Esophagus (tissue), 2 donors: Measurements from ENCODE around the gene SPATA31E1. TPM values are rescaled to one million over a fixed set of nuclear protein-coding genes. Genes with fewer than 3 reads are reported as not detected.
"Not testable (repeated sequence)": the region's sequence is repeated elsewhere in the genome, so short reads cannot be mapped to it uniquely, and the experiment has no call there.

ENCODE experiments used
- H3K27ac ChIP-seq, 2 donors: one replicate each; pipeline ENCODE4 v1.5.1; 2013; ENCODE audit warnings: low read depth in 2 of 2, mild to moderate bottlenecking in 2 of 2, inconsistent platforms in 1 of 2, low read length in 1 of 2, moderate library complexity in 1 of 2
- H3K27me3 ChIP-seq, 2 donors: one replicate each; pipeline ENCODE4 v1.6.1; 2013; ENCODE audit warnings: low read length in 2 of 2, control low read depth in 1 of 2, mild to moderate bottlenecking in 1 of 2; ENCODE audit not compliant: insufficient read depth in 2 of 2, control insufficient read depth in 1 of 2
- H3K36me3 ChIP-seq, 2 donors: one replicate each; pipeline ENCODE4 v1.6.1; 2013; ENCODE audit warnings: low read length in 1 of 2; ENCODE audit not compliant: control insufficient read depth in 2 of 2, insufficient read depth in 2 of 2
- H3K4me1 ChIP-seq, 2 donors: one replicate each; pipeline ENCODE4 v1.6.1; 2013; ENCODE audit warnings: low read length in 1 of 2; ENCODE audit not compliant: control insufficient read depth in 2 of 2, insufficient read depth in 2 of 2
- H3K4me3 ChIP-seq, 2 donors: one replicate each; pipeline ENCODE4 v1.5.1; 2013; ENCODE audit warnings: low read length in 2 of 2, mild to moderate bottlenecking in 2 of 2, low read depth in 1 of 2, moderate library complexity in 1 of 2
- H3K9me3 ChIP-seq, 2 donors: one replicate each; pipeline ENCODE4 v1.6.1; 2013; ENCODE audit warnings: mild to moderate bottlenecking in 2 of 2, low read depth in 1 of 2, low read length in 1 of 2, moderate library complexity in 1 of 2; ENCODE audit not compliant: control insufficient read depth in 2 of 2, insufficient read depth in 1 of 2
- WGBS, 2 donors: extraction: QIAGEN DNeasy Blood & Tissue Kit; methylation state at CpG; one replicate each; pipeline ENCODE4 v1.1.7; 2013; 5-methylcytosine and 5-hydroxymethylcytosine counted together
- polyA plus RNA-seq, 2 donors: library from polyadenylated mRNA; stranded (reverse); fragments of 200-250 nt; gene quantifications; one replicate each; pipeline ENCODE4 v1.2.3, GENCODE V29; 2013
- donor health status: healthy with polysubstance abuse.
- donor health status: Bipolar disorder and iron deficiency.

Gene SPATA31E1
- polyA plus RNA-seq = not detected

DNA sequence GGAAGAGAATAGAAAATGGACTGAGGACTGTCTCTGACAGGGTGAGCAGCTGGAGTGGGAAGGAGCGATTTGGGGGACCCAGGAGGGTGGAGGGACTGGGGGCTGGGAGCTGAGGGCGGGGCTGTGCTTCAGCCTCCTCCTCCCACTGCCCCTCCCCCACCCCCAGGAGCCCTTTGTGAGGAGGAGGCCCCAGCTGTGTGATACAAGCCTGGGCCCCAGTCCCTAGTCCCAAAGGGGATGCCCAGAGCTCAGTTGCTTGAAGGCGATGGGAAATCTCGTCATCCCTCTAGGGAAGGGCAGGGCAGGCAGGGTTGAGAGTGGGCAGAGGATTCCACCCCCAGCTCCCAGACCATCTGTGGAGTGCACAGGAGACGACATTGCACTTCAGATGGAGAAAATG lies at the start of gene SPATA31E1:
SPATA31E1 (plus strand) TSS at position 251 of the 400 bp plus-strand sequence; CDS start at position 266, 15 bp downstream.
- Histone ChIP-seq H3K27ac (no peak within 1 kb of the TSS), H3K4me3 (no peak within 1 kb of the TSS)

DNA sequence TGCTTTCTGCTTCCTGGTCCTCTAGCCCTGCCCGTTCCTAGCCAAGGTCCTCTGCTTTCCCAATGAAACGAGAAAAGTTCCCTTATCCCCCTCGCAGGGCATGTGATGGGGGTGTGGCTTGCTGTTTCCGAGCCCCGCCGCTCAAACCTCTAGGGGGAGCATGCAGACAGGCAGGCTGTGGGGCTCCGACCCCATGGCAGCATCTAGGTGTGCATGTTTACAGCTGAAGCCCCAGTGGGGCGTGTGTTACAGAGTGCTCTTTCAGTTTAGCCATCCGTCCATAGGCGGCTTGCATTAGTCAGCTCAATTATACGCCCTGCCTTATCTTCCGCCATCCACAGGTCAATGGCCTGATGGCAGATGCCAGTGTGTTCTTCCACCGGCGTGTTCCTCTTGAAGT lies 48.3 kb upstream of the SPATA31E1 start:
- H3K4me1 ChIP-seq = no peaks in the 10 kb centered on the region
- no peaks in the 10 kb centered on the region for H3K27me3 ChIP-seq
- WGBS, 2 donors = 55 to 65% methylated on average over 14 of the region's 14 CpGs
- H3K27ac ChIP-seq = no peak overlapping the region
- H3K4me3 ChIP-seq = no peak overlapping the region
- no peaks in the 10 kb centered on the region for H3K36me3 ChIP-seq
- no peaks in the 10 kb centered on the region for H3K9me3 ChIP-seq

More for the DNA sequence above, at the start of gene SPATA31E1:
- Histone ChIP-seq H3K36me3 (no peaks in the 10 kb centered on the region), H3K4me1 (no peaks in the 10 kb centered on the region), H3K9me3 (no peaks in the 10 kb centered on the region), H3K27me3 (no peaks in the 10 kb centered on the region)
- WGBS, 2 donors = 64 to 70% methylated on average over 5 of the region's 5 CpGs

DNA sequence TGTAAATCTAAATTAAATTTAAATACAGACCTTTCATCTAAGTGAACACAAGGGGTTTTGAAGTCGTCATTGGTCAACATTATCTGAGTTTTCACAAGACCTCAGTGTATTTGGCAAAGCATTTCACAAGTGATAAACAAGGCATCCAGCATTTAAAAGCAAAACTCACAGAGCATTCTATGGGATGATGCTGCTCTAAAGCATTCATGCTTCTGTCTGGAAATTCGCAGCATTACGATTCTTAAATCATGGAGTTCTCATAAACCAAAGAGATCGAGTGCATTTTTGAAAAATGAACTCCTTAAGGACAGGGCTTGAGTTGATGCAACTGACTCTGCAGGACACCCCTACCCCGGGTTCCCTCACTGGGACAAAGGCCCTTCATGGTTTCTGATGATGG lies 46.1 kb upstream of the SPATA31E1 start:
- H3K36me3 ChIP-seq = no peaks in the 10 kb centered on the region
- H3K4me1 ChIP-seq = no peaks in the 10 kb centered on the region
- no peaks in the 10 kb centered on the region for H3K9me3 ChIP-seq
- no peak overlapping the region for H3K27ac ChIP-seq
- 87 to 88% methylated on average over 5 of the region's 5 CpGs for WGBS, 2 donors
- H3K4me3 ChIP-seq = no peak overlapping the region
- no peaks in the 10 kb centered on the region for H3K27me3 ChIP-seq

DNA sequence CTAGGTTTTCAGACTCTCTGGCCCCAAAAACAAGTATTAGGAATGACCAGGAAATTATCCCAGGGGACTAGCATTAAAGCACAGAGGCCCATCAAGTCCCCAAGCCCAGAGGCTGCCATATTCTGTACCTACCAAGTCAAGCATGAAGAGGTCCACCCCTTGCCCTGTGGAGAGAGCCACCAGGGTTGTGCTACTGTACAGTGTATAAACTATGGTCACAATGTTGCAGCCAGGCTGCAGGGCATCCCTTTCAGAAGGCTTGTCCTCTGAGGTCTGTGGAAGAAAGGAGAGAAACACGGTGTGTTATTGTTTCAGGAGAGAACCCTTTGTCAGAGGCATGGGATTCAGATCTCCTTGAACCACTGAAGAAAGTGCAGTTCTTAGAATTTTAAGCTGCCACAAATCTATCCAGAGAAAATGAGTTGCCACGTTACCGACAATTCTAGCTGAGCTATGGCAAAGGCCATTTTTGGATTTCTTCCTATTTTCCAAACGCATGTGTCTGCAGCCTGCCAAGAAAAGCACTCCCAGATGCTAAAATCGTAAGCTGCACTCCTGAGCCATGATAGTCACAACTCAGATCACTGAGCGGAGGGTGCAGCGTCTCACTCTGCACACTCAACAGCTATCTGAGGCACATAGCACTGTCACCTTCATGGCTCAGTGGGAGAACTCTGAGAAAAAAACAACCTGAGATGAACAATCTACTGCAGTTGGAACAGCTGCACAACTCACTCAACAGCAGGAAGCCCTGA lies 45.5 kb upstream of the SPATA31E1 start:
- no peaks in the 10 kb centered on the region for H3K9me3 ChIP-seq
- WGBS, 2 donors = 58 to 62% methylated on average over 7 of the region's 7 CpGs

DNA sequence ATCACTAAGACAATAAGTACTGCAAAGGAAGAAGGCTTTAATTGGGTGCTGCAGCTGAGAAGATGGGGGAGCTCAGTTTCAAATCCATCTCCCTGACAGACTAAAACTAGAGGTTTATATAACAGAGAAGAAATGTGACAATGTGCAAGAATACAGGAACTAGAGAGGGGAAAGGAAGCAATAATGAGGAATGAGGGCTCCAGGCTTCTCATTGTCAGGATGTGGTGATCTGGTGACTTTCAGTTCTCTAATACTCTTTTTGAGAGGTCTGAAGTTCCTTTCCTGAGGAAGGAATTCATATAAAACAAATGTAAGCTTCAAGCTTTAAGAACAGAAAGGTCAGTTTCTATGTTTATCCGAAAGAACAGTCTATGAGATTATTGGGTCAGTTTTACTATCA lies 42.5 kb upstream of the SPATA31E1 start:
- H3K27me3 ChIP-seq = no peaks in the 10 kb centered on the region
- WGBS, 2 donors = 71 to 84% methylated on average over 1 of the region's 1 CpG
- H3K4me3 ChIP-seq = no peak overlapping the region
- no peaks in the 10 kb centered on the region for H3K9me3 ChIP-seq
- no peaks in the 10 kb centered on the region for H3K36me3 ChIP-seq
- H3K4me1 ChIP-seq = no peaks in the 10 kb centered on the region
- no peak overlapping the region for H3K27ac ChIP-seq

More for the DNA sequence above, 45.5 kb upstream of the SPATA31E1 start:
- H3K27me3 ChIP-seq = no peaks in the 10 kb centered on the region
- no peak overlapping the region for H3K27ac ChIP-seq
- H3K36me3 ChIP-seq = no peaks in the 10 kb centered on the region
- no peak overlapping the region for H3K4me3 ChIP-seq
- no peaks in the 10 kb centered on the region for H3K4me1 ChIP-seq

DNA sequence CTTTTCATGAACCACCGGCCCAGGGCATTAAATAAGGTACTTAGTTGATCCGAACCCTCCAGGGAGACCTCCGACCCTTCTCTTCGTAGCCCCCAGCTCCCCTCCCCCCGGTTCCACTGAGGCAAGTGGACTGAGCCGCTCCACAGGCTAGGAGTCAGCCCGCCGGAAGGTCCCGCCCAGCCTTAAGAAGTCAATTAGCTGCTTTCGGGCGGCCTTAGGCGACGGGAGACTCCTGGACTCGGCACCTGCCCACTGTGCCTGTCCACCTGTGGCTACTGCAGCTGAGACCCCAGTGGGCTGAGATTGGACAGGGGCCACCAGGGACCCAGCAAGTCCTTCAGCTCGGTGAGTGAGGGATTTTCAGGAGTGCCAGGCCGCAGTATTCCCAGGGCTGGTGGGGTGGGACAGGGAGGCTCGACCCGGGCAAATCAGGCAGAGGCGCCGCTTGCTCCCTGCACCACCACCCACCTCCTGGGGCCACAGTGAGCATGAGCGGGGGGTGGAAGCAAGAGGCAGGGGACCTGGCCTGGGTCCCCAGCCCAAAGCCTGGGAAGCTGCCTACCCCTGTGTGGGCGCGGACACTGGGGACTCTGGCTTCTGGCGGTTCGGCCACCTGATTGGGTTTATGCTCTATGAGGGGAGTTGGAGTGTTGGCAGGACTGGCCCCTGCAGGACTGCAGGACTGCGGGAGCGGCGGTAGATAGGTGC lies 39.6 kb upstream of the SPATA31E1 start:
- Histone ChIP-seq H3K4me1 (no peaks in the 10 kb centered on the region), H3K27me3 (no peaks in the 10 kb centered on the region), H3K36me3 (no peaks in the 10 kb centered on the region), H3K9me3 (no peaks in the 10 kb centered on the region), H3K4me3 (no peak overlapping the region), H3K27ac (no peak overlapping the region)
- 93 to 94% methylated on average over 28 of the region's 28 CpGs for WGBS, 2 donors

DNA sequence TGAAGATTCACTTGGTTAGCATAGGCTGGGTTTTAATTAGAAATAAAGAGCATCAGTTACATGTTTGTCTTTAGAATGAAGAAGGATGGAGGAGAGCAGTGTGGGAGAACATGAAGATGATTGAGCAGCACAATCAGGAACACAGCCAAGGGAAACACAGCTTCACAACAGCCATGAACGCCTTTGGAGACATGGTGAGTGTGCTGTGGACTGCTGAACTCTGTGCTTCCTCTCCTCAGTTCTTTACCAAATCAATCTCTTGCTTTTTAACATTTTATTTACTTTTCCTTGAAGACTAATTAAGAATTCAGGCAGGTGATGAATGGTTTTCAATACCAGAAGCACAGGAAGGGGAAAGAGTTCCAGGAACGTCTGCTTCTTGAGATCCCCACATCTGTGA lies 38.2 kb upstream of the SPATA31E1 start:
- no peak overlapping the region for H3K4me3 ChIP-seq
- 22 to 25% methylated on average over 2 of the region's 2 CpGs for WGBS, 2 donors

DNA sequence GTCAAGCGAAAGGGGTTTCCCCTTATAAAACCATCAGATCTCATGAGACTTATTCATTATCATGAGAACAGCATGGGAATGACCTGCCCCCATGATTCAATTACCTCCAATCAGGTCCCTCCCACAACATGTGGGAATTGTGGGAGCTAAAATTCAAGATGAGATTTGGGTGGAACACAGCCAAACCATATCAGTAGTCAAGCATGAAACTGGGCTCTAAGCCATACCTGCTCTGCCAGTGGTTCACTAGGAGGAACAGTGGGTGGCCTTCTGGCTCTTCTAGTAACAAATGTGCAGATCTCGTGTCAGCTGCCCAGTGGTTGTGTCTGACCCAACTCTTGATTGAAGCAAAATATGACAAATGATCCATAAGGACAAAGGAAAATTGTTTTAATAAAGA lies 34.9 kb upstream of the SPATA31E1 start:
- H3K36me3 ChIP-seq, H3K4me3 ChIP-seq, H3K27ac ChIP-seq, H3K4me1 ChIP-seq, H3K27me3 ChIP-seq, H3K9me3 ChIP-seq: not testable (repeated sequence)
- 56 to 57% methylated on average over 2 of the region's 2 CpGs for WGBS, 2 donors

More for the DNA sequence above, 38.2 kb upstream of the SPATA31E1 start:
- H3K27ac ChIP-seq = no peak overlapping the region
- no peaks in the 10 kb centered on the region for H3K4me1 ChIP-seq
- no peaks in the 10 kb centered on the region for H3K27me3 ChIP-seq
- H3K36me3 ChIP-seq = no peaks in the 10 kb centered on the region
- no peaks in the 10 kb centered on the region for H3K9me3 ChIP-seq

DNA sequence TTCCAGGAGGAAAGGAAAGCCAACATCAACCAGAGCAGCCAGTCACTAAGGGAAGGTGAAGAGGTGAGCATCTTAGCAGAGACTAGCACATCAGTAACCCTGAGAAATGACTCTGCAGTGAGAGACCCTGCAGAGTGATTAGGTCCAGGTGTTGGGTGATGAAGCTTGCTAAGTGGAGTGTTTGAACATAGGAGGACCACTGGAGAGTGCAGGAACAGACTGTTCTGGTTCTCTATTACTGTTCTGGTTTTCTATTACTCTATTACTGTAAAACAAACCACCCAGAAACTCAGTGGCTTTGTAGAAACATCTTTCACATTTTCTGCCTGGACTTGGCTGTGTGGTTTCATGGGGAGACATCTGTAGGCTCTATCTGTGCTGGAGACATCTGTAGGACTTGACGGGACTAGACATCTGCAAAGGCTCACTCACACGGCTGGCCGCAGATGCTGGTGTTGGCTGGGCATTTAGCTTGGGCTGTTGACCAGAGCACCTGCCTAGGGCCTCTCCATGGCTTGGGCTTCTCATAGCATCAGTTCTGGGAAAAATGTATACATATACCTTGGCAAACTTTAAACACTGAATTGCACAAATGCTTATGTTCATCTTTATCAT lies 33.4 kb upstream of the SPATA31E1 start:
- Histone ChIP-seq H3K27me3 (no peaks in the 10 kb centered on the region), H3K36me3 (no peaks in the 10 kb centered on the region), H3K4me3 (no peak overlapping the region), H3K4me1 (no peaks in the 10 kb centered on the region), H3K27ac (no peak overlapping the region), H3K9me3 (no peaks in the 10 kb centered on the region)
- WGBS, 2 donors = 78 to 86% methylated on average over 3 of the region's 3 CpGs
